Lower lobe of right lung (tissue), 2 donors: Measurements from ENCODE around the gene SOCS1. TPM values are rescaled to one million over a fixed set of nuclear protein-coding genes. Genes with fewer than 3 reads are reported as not detected.

Experiments used
- ATAC-seq, 2 donors: fragments of 200-7000 bp; cut with Tn5 transposase; one replicate each; pipeline ENCODE4 v1.9.1; 2020 to 2022; ENCODE audit warnings: mild to moderate bottlenecking in 2 of 2, moderate library complexity in 2 of 2
- DNase-seq: peaks from one replicate; pipeline ENCODE4 v3.0.0-alpha.2; 2020
- H3K27ac ChIP-seq: fragments of 200-600 bp; one replicate; pipeline ENCODE4 v1.8.0; 2022
- H3K27me3 ChIP-seq: fragments of 200-600 bp; one replicate; pipeline ENCODE4 v1.8.0; 2022; ENCODE audit warnings: low read depth
- H3K36me3 ChIP-seq: fragments of 200-600 bp; one replicate; pipeline ENCODE4 v1.8.0; 2022; ENCODE audit warnings: mild to moderate bottlenecking
- H3K4me1 ChIP-seq: fragments of 200-600 bp; one replicate; pipeline ENCODE4 v1.8.0; 2022
- H3K4me3 ChIP-seq: fragments of 200-600 bp; one replicate; pipeline ENCODE4 v1.8.0; 2022; ENCODE audit warnings: mild to moderate bottlenecking
- H3K9me3 ChIP-seq: fragments of 200-600 bp; one replicate; pipeline ENCODE4 v1.8.0; 2022
- intact Hi-C: fragments of 100-400 bp; cut with DNase I; formaldehyde crosslinking; loops from one replicate; pipeline ENCODE4 v1.11.0; 2022
- total RNA-seq: library from RNA; stranded (reverse); fragmentation: NEBNext Ultra II Directional; extraction: Animal tissue kit (Norgen Biotek cat#: 25700); gene quantifications from one replicate; pipeline ENCODE4 v1.2.1, GENCODE V29; 2021
- TF ChIP-seq, protein P1 (sequence below): fragments of 200-600 bp; IDR thresholded peaks from one replicate; pipeline ENCODE4 v1.8.0; 2022; ENCODE audit warnings: antibody characterized with exemption, mild to moderate bottlenecking
- donor health status: DM: no; HTN: yes; CAD: no; lungs with severe emphysema.

Gene SOCS1
- total RNA-seq, 1 donor from 2014 or later, result 17.8 TPM

DNA sequence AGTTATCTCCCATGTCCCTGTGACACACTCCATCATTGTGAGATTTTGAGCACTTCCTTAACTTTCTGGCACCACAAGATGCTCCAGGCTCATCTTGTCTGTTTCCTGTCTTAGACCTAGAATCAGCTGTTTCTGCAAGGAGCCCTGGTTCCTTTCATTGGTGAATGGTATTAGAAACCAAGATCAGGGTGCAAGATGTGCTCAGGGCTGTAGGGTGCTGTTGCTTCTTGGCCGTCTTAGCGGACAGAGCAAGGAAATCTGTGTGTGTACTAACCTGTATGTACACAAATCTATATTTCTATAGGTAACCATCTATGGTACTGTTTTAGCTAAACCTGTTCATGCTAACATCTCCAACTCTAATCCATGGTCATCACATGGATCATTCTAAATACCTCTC, 33.2 kb upstream of the SOCS1 start:
- intact Hi-C loops, result no loop called here
- no peak for DNase-seq
- no peaks in the 10 kb centered on the region for H3K9me3 ChIP-seq

DNA sequence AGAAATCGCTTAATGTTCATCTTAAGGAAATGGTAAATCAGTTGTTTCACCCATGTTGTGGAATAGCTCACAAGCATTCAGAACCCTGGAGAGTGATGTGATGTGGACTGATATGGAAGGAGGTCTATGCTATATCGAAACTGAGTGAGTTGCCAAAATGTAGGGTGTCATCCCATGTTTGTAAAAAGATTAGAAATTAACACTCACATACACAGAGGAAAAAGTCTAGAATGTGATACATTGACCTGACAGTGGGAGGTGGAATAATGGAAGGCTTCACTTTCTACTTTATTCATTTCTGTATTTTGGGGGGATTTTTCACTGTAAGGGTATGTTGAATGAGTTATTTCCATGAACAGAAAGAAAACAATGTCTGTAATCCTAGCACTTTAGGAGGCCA, 29.8 kb upstream of the SOCS1 start:
- H3K27me3 ChIP-seq, result no peaks in the 10 kb centered on the region
- H3K36me3 ChIP-seq, result no peaks in the 10 kb centered on the region
- TF ChIP-seq, protein P1, sequence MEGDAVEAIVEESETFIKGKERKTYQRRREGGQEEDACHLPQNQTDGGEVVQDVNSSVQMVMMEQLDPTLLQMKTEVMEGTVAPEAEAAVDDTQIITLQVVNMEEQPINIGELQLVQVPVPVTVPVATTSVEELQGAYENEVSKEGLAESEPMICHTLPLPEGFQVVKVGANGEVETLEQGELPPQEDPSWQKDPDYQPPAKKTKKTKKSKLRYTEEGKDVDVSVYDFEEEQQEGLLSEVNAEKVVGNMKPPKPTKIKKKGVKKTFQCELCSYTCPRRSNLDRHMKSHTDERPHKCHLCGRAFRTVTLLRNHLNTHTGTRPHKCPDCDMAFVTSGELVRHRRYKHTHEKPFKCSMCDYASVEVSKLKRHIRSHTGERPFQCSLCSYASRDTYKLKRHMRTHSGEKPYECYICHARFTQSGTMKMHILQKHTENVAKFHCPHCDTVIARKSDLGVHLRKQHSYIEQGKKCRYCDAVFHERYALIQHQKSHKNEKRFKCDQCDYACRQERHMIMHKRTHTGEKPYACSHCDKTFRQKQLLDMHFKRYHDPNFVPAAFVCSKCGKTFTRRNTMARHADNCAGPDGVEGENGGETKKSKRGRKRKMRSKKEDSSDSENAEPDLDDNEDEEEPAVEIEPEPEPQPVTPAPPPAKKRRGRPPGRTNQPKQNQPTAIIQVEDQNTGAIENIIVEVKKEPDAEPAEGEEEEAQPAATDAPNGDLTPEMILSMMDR, result no peak
- ATAC-seq, result no peak
- DNase-seq, result no peak
- H3K27ac ChIP-seq, result no peak overlapping the region
- H3K4me3 ChIP-seq, result no peak overlapping the region
- no peaks in the 10 kb centered on the region for H3K9me3 ChIP-seq
- H3K4me1 ChIP-seq, result no peaks in the 10 kb centered on the region
- intact Hi-C loops, result no loop called here

More for the DNA sequence above, 33.2 kb upstream of the SOCS1 start:
- no peaks in the 10 kb centered on the region for H3K4me1 ChIP-seq
- no peaks in the 10 kb centered on the region for H3K36me3 ChIP-seq
- H3K4me3 ChIP-seq, result no peak overlapping the region
- H3K27ac ChIP-seq, result no peak overlapping the region
- TF ChIP-seq, protein P1, result no peak
- H3K27me3 ChIP-seq, result no peaks in the 10 kb centered on the region
- ATAC-seq, result no peak

DNA sequence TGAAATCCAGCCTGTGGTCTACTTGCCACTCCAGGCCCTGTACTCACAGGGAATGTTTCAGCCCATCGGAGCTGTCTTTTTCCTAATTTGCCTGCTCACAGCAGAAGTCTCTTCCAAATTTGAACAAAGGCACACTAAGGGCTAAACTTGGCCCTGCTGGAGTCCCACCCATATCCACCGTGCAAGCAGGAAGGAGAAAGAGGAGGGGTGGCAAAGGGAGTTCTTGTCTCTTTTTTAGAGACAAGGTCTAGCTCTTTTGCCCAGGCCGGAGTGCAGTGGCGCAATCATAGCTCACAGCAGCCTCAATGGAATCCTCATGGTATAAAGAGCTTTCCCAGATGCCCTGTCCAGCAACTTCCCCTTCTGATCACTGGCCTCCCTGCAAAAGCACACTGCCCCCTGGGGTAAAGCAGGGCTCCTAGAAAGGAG, 27.8 kb upstream of the SOCS1 start:
- ATAC-seq, result peak in 1 of 2 donors; percentile 32

DNA sequence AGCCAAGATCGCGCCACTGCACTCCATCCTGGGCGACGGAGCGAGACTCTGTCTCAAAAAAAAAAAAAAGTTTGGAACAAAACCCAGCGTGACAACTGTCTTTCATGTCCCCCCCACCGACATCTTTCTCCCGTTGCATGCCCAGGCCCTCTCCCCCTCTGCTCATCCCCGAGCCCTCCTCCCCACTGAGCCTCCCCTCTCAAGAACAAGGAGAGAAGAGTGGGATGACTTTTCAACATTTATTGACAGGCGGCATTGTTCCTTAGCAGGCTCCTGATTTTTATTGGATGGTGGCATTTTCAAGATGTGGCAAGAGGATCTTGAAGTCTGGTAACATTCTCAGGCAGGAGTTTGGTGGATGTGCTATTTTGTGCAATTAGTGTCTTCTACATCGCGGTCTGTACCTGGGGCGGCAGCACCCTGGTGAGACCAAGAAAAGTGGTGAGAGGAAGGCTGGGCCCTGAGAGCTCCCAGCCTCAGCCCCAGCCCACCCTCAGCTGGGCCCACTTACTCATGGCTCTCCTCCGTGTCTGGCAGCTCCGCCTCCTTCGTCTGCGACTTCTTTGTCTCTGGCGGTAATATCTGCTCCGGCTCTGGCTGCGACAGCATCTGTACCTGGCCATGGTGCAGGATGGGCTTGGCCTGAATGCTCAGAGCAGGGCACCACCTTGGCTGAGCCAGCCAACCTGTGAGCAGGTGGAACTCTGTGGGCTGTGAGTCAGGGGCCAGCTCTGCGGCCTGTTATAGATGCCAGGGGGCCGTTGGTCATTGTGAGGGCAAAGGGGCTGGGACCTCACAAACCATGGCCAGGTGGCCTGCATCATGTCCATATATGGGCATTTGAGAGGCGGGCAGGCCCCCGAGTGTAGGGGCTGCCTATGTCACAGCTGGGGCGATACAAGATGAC, 24.9 kb upstream of the SOCS1 start, which contains the start of gene PRM1:
TSS of gene PRM1 (minus strand) at position 715 of the 907 bp plus-strand sequence. CDS start at position 623, 92 bp downstream.
- ATAC-seq (no peak), DNase-seq (no peak)
- intact Hi-C loops, result no loop called here
- H3K36me3 ChIP-seq, result no peaks in the 10 kb centered on the region
- TF ChIP-seq, protein P1, result no peak
- no peaks in the 10 kb centered on the region for H3K9me3 ChIP-seq
- H3K4me1 ChIP-seq, result no peaks in the 10 kb centered on the region
- no peak within 1 kb of the TSS for H3K27ac ChIP-seq
- no peak within 1 kb of the TSS for H3K4me3 ChIP-seq
- H3K27me3 ChIP-seq, result no peaks in the 10 kb centered on the region

More for the DNA sequence above, 27.8 kb upstream of the SOCS1 start:
- TF ChIP-seq, protein P1, result no peak
- no peak for DNase-seq
- intact Hi-C loops, result no loop called here
- no peak overlapping the region for H3K4me3 ChIP-seq
- H3K27ac ChIP-seq, result no peak overlapping the region
- H3K27me3 ChIP-seq, result no peaks in the 10 kb centered on the region
- H3K36me3 ChIP-seq, result no peaks in the 10 kb centered on the region
- no peaks in the 10 kb centered on the region for H3K4me1 ChIP-seq
- no peaks in the 10 kb centered on the region for H3K9me3 ChIP-seq

DNA sequence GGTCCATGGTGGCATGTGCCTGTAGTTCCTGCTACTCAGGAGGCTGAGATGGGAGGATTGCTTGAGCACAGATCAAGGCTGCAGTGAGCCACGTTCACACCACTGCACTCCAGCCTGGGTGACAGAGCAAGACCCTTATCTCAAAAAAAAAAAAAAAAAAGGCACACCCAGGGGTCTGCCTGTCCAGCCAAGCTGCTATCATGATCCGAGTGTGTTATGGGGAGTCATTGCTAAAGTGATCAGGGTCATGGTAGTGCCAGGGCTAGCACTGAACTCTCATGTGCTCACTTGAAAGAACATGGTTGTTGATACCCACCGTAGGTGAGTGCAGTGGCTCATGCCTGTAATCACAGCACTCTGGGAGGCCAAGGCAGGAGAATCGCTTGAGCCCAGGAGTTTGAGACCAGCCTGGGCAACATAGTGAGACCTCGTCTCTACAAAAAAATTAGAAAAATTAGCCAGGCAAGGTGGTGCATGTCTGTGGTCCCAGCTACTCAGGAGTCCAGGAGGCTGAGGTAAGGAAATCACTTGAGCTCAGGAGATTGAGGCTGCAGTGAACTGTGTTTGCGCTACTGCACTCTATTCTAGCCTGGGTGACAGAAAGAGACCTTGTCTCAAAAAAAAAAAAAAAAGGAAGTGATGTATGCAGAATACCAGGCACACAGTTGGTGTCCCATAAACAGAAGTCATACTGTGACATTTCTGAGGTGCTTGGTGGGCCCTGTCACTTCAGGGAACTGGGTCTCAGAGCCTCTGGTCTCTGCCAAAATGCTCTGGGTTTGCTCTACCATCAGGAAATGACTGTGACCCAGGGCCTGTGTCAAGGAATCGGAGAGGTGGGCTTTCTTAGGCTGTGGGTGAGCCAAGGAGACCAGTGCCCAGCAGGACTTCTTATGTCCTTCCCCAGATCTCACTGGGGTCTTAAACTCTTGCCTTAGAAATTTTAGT, 23.0 kb upstream of the SOCS1 start:
- Histone ChIP-seq H3K4me1 (no peaks in the 10 kb centered on the region), H3K27ac (no peak overlapping the region), H3K9me3 (no peaks in the 10 kb centered on the region), H3K27me3 (no peaks in the 10 kb centered on the region), H3K36me3 (no peaks in the 10 kb centered on the region), H3K4me3 (no peak overlapping the region)
- ATAC-seq (peak in 1 of 2 donors; percentile 22), DNase-seq (no peak)
- intact Hi-C loops, result no loop called here
- TF ChIP-seq, protein P1, result no peak
